Lung microvascular endothelial cell (primary cell): ENCODE measurements around the gene ANGPTL8. TPM values are rescaled to one million over a fixed set of nuclear protein-coding genes. Genes with fewer than 3 reads are reported as not detected.

Experiments
- DNase-seq, 2 donors: peaks; one replicate each; pipeline versions ENCODE4 v3.0.0 to v3.0.0-alpha.2; 2010; ENCODE audit warnings: low read depth in 2 of 2
- total RNA-seq: library from RNA; depleted of rRNA; stranded (reverse); fragments of >200 nt; gene quantifications from 2 replicates; pipeline ENCODE4 v1.2.1, GENCODE V29; 2014

ANGPTL8 gene, protein sequence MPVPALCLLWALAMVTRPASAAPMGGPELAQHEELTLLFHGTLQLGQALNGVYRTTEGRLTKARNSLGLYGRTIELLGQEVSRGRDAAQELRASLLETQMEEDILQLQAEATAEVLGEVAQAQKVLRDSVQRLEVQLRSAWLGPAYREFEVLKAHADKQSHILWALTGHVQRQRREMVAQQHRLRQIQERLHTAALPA
- not detected in 2 replicates for total RNA-seq

DNA sequence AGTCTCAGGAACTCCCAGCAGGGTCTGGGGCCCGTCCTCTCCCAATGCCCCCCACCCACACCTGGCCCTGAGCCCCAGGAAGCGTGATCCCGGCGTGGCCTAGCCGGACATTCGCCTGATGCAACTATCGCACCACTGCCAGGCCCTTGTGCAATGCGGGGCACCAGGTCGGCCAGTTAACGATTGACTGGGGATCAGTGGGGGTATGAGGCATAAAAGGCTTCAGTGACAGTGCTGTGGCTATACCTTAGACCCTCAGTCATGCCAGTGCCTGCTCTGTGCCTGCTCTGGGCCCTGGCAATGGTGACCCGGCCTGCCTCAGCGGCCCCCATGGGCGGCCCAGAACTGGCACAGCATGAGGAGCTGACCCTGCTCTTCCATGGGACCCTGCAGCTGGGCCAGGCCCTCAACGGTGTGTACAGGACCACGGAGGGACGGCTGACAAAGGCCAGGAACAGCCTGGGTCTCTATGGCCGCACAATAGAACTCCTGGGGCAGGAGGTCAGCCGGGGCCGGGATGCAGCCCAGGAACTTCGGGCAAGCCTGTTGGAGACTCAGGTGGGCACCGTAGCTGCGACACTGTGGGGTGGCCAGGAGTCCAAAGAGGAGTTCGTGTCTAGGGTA lies at the start of gene ANGPTL8:
Gene ANGPTL8, plus strand, starts transcription at position 243 of the 624 bp plus-strand sequence. Its CDS starts 19 bp downstream, at position 262.
- DNase-seq: no peak

DNA sequence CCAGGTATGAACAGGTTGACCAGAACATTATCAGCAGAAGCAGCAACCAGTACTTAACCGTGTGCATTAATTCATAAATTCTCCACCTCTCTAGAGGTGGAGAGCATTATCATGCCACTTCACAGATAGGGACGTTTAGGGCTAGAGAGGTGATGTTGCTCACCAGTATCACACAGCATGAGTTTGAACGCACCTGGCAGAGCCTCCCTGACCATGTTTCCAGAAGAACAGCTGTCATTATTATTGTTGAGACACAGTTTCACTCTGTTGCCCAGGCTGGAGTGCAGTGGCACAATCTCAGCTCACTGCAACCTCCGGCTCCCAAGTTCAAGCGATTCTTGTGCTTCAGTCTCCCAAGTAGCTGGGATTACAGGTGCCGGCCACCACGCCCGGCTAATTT lies 48.9 kb upstream of the ANGPTL8 start:
- DNase-seq: no peak

DNA sequence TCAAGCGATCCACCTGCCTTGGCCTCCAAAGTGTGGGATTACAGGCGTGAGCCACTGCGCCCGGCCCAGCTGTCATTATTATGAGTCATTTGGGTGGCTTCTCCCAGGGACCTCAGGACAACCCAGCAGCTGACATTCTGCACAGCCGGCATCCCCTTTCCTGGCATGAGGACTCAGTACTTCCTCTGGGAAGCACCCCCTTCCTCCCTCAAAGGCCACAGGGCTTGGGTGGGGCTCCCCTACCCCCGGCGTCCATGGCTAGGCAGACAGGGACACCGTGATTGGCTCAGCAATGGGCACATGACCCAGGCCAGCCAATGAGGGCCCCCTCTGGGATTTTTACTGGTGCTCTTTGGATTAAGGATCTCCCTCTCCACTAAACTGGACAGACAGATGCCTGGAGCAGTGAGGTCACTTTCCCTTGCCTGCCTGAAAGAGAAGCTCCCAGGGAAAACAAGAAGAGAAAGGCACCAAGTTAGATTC lies 48.1 kb upstream of the ANGPTL8 start:
- DNase-seq: peak; percentile 62 to 85

DNA sequence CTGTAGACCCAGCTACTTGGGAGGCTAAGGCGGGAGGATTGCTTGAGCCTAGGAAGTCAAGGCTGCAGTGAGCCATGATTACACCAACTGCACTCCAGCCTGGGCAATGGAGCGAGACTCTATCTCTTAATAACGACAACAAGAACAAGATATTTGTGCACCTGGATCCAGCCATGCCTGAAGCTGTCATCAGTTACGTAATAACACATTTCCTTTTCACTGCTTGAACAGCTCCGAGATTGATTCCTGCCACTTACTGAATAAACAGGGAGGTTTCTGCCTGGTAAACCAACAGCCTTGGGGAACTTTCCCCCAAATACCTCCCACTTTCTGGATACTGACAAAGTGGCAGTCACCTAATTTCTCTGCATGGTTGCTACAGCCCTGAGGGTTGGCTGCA lies 47.5 kb upstream of the ANGPTL8 start:
- DNase-seq: no peak

DNA sequence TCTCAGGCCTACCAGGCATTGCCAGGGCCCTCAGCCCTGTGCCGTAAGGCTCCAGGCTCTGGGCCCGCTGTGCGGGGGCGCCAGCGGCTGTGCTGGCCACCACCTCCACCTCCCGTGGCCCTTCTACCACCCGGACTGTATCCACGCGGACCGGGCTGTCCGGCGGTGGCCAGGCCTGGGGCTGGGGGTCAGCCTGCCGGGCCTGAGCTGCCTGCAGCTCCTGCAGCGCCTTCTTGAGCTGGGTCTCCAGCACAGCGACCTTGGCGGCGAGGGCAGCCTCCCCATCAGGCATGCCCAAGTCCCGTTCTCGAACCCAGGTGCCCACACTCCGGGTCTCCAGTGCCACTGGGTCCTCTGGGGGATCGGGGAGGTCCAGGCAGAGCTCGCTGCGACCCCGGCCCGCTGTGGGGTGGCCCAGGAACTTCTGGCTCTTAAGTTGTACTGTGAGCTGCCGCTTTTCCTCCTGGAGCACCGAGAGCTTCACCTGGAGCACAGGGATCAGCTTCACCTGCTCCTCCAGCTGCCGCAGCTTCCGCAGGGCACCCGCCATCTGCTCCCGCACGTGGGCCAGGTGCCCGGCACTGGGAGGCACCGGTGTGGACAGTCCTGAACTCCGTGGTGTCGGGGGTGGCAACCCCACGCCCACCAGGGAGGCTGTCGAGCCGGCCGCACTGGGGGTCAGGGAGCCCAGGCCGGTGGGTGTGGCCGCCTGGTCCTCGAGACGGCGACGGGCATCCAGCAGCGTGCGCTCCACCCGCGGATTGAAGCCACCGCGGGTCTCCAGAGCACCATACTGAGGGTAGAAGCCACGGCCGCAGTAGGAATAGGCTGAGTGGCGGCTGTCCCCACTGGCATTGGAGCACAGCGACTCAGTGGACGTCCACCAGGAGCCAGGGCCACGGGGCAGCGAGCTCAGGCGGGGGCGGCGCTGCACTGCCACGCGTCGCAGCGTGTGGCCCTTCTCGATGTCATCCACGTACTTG lies 46.2 kb upstream of the ANGPTL8 start:
- DNase-seq: no peak

DNA sequence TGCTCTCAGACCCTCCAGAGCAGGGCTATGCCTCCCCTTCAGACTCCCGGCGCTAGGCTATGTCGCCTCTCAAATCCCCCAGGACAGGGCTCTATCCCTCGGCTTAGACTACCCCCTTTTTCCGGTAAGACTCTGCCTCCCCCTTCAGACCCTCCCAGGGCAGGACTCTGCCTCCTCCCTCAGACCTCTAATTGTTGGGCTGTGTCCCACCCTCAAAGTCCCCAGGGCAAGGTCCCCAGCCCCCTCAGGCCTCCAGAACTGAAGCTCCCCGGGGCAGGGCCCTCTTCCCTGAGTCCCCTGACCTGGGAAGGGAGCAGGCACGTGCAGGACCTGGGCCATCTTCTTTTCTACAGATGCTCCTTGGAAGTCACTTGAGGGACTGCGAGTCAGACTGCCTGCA lies 45.2 kb upstream of the ANGPTL8 start:
- no peak for DNase-seq

DNA sequence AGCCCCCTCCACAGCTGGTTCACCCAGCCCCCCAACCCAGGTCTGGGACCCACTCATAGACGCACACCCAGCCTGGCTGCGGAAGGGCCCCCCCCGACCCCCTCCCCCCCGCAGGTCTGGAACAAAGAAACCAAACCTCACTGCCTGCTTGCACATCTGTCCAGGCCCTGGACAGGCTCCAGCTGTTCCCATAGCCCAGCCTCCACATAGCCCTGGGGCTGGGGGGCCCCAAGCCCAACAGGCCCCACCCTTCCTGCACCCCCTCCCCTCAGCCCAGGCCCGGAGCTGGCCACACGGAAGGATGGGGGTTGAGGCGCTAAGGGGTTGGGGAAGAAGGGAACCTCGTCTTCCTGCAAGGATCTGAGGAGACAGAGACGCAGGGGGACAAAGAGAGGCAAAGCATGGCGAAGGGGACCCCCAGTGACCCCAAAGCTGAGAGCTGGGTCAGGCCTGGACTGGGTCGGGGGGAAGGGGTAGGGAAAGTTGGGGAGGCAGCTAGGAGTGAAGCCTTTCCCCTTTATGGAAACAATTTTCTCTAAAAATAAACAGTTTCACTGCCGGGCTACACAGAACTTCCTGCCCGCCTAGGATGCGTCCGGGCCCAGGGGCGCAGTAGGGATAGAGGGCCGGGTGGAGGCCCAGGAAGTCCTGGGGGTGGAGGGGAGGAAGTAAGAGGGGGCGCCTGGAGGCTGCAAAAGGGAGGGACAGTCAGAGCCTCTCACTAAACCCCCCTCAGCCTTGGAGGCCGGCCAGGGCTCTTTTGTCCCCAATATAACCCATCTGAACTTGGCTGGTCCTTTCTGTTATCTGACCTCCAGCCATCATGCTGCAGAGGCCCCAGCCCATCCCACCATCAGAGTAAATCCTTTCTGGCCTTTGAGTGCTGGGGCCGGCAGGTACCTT lies 44.5 kb upstream of the ANGPTL8 start:
- peak in 1 of 2 donors; percentile 42 for DNase-seq

DNA sequence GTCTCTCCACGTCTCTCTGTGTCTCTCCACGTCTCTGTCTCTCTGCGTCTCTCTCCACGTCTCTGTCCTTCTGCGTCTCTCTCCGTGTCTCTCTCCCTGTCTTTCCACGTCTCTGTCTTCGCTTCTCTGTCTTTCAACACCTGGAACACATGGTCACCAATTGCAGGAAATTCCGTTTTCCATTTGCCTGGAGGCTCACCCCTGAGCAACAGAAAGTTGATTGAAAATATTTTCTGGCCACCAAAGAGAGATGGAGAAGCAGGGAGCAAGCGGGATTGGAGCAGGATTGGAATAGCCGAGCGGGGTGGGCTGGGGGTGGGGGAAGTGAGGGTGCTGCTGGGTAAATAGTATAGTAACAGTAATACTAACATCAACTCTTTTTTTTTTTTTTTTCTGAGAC lies 43.7 kb upstream of the ANGPTL8 start:
- DNase-seq: peak in 1 of 2 donors; percentile 69

DNA sequence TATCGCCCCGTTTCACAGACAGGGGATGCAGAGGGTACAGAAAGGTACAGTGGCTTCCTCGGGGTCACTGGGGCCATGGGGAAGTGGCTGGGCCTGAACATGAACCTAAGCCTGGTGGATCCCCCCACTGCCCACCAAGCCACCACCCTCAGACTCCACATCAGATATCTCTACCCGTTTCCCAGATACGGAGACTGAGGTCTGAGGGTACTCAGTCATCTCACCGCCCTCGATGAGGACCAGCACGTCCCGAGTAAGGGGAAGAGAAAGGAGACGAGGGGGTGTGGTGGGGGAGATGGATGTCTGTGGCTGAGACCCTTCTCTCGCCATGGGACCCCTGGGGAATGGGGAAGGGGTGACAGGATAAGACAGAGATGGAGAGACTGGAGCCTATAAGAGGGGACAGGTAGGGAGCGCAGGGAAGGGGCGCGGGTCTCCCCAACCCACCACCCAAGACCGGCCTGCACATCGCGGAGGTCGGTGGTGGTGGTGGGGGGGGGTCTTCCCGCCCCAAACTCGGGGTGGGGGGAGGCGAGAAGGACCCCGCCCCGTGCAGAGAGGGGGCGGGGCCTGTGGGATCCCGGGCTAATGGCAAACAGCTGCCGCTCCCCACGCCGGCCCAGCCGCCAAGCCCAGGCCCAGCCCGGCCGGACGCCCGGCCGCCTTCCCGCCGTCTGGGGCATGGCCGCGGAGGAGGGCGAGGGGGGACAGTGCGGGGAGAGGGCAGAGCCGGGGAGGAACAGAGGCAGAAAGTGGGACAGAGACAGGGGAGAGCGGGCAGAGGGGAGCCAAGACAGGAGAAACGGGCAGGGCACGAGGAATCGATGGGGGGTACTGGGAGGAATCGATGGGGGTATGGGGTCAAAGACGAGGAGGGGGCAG lies 42.8 kb upstream of the ANGPTL8 start:
- DNase-seq: peak; percentile 50 to 53

DNA sequence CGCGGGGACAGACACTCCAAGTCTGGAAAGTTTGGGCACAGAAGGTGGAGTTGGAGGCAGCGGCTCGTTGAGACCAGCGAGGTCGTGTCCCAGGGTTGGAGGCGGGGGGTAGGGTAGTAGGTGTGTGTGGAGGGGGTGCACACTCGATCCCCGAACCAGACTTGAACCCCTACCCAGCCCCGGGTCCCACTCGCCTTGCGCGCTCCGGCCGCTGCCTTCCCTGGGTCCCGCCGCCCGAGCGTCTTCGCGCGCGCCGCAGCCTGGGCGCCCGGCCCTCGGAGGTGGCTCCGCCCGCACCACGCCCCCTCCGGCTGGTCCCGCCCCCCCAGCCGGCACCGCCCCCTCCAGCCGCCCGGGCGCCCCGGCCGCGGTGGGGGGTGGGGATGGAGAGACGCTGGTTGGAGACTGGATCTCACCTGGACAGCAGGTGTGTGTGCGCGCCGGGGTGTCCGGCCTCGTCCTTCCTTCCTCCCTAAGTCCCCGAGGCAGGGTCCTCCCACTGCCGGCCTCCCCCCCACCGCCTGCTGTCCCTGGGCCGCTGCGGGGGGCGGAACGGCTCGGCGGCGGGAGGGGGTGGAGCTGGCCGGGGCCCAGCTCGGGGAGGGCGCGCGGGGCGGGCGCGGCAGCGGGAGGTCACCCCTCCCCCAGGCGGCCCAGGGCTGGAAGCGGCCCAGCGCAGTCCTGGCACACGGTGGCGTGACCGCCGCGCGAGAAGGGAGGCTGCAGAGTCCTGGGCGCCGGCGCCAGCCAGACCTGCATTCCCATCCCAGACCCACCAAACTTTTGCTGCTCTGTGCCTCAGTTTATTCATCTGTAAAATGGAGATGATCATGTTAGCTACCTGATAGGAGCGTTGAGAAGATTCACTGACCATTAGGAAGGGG lies 41.9 kb upstream of the ANGPTL8 start, which contains the start of gene KANK2:
Gene KANK2, minus strand, starts transcription at position 255 of the 884 bp plus-strand sequence. CDS start 3,034 bp downstream, outside the sequence.
- peak; percentile 81 to 89 for DNase-seq

DNA sequence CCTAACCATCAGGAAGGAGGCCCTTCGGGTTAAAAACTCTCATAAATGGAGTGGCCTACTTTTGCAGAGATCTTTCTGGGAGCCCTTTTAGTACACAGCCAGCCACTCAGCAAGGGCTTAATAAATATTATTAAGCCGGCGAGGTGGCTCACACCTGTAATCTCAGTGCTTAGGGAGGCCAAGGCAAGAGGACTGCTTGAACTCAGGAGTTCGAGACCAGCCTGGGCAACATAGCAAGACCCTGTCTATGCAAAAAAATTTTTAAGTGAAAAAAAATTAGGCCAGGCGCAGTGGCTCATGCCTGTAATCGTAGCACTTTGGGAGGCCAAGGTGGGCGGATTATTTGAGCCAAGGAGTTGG lies 41.3 kb upstream of the ANGPTL8 start:
- DNase-seq: no peak

DNA sequence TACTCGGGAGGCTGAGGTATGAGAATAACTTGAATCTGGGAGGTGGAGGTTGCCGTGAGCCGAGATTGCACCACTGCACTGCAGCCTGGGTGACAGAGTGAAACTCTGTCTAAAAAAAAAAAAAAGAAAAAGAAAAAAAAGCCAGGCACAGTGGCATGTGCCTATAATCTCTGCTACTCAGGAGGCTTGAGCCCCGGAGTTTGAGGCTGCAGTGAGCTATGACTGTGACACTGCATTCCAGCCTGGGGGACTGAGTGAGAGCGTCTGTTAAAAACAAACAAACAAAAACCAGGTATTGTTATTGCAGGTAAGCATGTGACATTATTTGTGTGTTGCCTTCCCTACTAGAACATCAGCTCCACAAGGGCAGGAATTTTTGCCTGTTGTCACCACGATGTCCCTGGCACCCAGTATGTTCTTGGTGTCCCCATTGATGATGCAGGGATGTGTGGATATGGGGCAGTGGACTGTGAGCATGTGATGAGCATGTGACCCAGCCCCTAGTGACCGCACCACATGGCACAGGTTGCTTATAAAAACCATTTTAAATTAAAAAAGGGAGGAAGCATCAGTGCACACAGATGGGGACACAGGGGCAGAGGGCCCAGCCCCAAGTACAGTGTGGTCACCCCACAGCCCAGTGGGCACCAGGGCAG lies 40.5 kb upstream of the ANGPTL8 start:
- no peak for DNase-seq

DNA sequence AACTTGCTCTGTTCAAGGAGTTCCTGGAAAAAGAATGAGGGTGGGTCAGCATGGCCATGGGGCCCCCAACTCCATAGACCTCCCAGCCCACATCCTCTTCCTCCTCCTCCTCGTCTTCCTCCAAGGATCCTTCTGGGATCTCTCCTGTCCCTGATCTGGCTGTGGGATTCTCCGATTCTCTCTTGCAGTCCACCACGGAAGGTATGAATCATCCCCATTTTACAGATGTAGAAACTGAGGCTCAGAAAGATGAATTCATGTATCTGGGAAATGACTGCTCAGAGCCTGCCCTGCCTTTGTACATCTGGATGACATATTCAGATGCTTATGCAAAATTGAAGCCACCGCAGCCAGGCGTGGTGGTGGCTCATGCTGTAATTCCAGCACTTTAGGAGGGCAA lies 39.9 kb upstream of the ANGPTL8 start:
- DNase-seq: no peak

DNA sequence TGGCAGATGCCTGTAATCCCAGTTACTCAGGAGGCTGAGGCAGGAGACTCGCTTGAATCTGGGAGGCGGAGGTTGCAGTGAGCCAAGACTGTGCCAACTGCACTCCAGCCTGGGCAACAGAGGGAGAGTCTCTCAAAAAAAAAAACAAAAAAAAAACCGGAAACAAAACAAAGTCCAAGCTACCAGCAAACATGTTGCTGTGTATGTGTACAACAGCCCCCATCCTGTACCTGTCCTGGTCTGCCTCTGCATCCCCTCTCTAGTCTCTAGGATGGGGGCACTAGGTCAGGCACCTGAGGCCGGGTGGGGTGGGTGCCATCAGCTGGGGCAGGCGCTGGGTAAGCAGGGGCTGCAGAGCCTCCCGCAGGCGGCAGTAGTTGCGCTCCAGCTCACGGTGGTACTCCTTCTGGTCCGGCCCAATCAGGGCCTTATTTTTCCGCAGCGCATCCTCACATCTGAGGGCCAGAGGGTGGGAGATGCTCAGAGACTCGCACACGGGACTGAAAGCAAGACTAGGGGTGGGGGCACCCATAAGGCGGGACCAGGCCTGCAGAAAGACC lies 39.3 kb upstream of the ANGPTL8 start:
- no peak for DNase-seq

DNA sequence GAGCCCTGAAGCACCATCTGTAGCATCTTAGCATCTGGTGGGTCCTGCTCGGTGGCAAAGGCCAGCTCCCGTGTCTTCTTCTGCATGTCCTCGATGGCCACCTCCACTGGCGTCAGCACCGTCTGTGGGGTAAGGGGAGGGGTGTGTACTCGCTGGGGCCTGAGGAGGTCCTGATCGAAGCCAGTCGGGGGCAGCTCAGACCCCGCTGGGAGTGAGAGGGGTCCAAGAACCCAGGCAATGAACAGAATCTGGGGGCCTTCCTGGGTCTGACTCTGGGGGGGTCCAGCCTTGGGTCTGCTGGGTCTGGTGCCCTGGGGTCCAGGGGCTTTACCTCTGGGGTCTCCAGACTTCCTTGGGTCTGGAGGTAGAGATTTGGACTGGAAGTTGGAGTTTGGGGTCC lies 38.5 kb upstream of the ANGPTL8 start:
- no peak for DNase-seq

DNA sequence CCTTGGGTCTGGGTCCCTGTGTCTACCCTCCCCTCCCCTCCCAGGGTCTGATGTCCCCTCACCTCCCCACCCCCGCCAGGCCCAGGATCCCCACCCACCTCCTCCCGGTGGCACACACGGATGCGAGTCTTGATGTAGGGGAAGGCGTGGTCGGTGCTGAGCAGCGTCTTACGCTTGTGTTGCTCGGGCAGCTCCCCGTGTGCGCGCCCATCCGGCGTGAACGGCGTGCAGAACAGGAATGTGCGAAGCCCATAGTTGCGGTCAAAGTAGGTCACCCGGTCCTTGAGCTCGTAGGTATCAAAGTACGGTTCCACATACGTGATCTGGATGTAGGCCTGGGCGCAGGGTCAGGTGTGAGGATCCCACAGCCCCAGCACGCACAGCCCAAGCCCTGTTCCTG lies 37.6 kb upstream of the ANGPTL8 start:
- no peak for DNase-seq

DNA sequence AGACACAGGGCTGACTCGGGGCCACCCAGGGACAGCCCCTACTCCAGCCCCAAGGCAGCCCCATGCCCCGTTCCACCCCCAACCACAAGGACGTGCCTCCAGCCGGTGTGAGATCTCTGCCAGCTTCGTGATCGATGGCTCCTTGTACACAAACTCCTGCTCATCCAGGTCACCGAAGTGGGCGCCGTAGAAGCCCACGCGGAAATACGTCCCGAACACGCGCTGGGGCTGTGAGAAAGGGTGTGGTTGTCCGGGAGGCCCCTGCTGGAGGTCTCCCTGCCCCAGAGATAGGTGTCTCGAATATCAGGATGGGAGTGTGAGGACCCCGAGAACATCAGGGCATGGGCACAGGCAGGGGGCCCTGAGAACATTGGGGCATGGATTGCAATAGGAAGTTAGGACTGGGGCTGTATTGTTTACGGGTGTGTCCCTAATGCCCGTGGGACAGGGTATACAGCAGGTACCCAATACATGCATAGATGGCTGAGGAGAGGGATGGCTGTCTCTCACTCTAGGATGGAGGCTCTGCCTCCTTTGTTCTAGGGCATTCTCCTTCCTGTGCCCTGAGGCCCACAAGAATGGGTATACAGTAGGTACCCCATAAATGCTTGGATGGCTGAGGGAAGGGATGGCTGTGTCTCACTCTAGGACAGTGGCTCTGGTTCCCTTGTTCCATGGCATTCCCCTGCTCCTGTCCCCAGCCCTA lies 36.8 kb upstream of the ANGPTL8 start:
- no peak for DNase-seq
